HEK293 (cell line): Measurements from ENCODE around the gene KCTD11.

Experiments
- KLF1 ChIP-seq: fragments of 450-650 bp; formaldehyde crosslinking; IDR thresholded peaks from 2 replicates; pipeline ENCODE4 v1.5.1; 2016; ENCODE audit warnings: missing biosample characterization, missing genetic modification characterization
- YY2 ChIP-seq: fragments of 450-650 bp; formaldehyde crosslinking; IDR thresholded peaks from 2 replicates; pipeline ENCODE4 v1.5.1; 2016; ENCODE audit warnings: missing biosample characterization, missing genetic modification characterization
- ZNF114 ChIP-seq: fragments of 450-650 bp; formaldehyde crosslinking; IDR thresholded peaks from 2 replicates; pipeline ENCODE4 v1.5.0; 2017; ENCODE audit warnings: missing biosample characterization, missing genetic modification characterization
- ZNF23 ChIP-seq: fragments of 450-650 bp; formaldehyde crosslinking; IDR thresholded peaks from 2 replicates; pipeline ENCODE4 v1.5.1; 2016; ENCODE audit warnings: missing biosample characterization, missing genetic modification characterization, borderline replicate concordance
- ZNF24 ChIP-seq: fragments of 450-650 bp; formaldehyde crosslinking; IDR thresholded peaks from 2 replicates; pipeline ENCODE4 v1.5.1; 2016; ENCODE audit warnings: missing biosample characterization, missing genetic modification characterization
- ZNF423 ChIP-seq: fragments of 450-650 bp; formaldehyde crosslinking; IDR thresholded peaks from 2 replicates; pipeline ENCODE4 v1.5.1; 2016; ENCODE audit warnings: missing biosample characterization, missing genetic modification characterization
- ZNF621 ChIP-seq: fragments of 450-650 bp; formaldehyde crosslinking; IDR thresholded peaks from 2 replicates; pipeline ENCODE4 v1.5.1; 2017; ENCODE audit warnings: missing biosample characterization, missing genetic modification characterization
- TF ChIP-seq, protein P1 (sequence below): fragments of 450-650 bp; formaldehyde crosslinking; IDR thresholded peaks from 2 replicates; pipeline ENCODE4; 2016; ENCODE audit warnings: missing biosample characterization, missing genetic modification characterization
- TF ChIP-seq, protein P2 (sequence below): fragments of 450-650 bp; formaldehyde crosslinking; IDR thresholded peaks from 2 replicates; pipeline ENCODE4 v1.5.1; 2016; ENCODE audit warnings: missing biosample characterization, missing genetic modification characterization

DNA sequence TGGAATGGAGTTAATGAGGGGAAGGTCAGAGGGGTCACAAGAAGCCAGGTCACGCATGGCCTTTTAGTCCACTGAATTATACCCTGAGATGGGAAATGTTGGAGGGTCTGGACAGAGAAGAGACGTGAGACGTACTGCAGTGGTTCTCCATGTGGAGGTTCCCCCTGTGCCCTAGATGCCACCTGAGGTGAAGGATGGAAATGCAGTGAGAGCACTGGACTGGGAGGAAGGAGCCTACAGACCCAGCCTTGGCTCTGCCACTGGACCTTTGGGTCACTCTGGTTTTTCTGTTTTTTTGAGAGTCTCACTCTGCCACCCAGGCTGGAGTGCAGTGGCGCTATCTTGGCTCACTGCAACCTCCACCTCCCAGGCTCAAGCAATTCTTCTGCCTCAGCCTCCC lies 44.2 kb downstream of the KCTD11 start:
- TF ChIP-seq, protein P1, sequence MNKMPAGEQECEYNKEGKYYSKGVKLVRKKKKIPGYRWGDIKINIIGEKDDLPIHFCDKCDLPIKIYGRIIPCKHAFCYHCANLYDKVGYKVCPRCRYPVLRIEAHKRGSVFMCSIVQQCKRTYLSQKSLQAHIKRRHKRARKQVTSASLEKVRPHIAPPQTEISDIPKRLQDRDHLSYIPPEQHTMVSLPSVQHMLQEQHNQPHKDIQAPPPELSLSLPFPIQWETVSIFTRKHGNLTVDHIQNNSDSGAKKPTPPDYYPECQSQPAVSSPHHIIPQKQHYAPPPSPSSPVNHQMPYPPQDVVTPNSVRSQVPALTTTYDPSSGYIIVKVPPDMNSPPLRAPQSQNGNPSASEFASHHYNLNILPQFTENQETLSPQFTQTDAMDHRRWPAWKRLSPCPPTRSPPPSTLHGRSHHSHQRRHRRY = no peak
- TF ChIP-seq, protein P2, sequence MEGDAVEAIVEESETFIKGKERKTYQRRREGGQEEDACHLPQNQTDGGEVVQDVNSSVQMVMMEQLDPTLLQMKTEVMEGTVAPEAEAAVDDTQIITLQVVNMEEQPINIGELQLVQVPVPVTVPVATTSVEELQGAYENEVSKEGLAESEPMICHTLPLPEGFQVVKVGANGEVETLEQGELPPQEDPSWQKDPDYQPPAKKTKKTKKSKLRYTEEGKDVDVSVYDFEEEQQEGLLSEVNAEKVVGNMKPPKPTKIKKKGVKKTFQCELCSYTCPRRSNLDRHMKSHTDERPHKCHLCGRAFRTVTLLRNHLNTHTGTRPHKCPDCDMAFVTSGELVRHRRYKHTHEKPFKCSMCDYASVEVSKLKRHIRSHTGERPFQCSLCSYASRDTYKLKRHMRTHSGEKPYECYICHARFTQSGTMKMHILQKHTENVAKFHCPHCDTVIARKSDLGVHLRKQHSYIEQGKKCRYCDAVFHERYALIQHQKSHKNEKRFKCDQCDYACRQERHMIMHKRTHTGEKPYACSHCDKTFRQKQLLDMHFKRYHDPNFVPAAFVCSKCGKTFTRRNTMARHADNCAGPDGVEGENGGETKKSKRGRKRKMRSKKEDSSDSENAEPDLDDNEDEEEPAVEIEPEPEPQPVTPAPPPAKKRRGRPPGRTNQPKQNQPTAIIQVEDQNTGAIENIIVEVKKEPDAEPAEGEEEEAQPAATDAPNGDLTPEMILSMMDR (tag by site-specific recombination) = peak; percentile 28; the same call in 1 of the 2 replicates
- TF ChIP-seq ZNF23 (tag by site-specific recombination) (no peak), KLF1 (tag by site-specific recombination) (no peak), YY2 (tag by site-specific recombination) (no peak), ZNF114 (no peak), ZNF621 (tag by site-specific recombination) (no peak), ZNF423 (tag by site-specific recombination) (no peak), ZNF24 (no peak)
